GM12891 (cell line): Measurements from ENCODE around the gene POU2F1.

Experiments used
- DNase-seq: peaks from one replicate; pipeline ENCODE4 v3.0.0; 2011; ENCODE audit warnings: low spot score; ENCODE audit not compliant: insufficient read length
- FAIRE-seq: peaks from 2 replicates; lab custom pipeline; 2011; peaks lifted over from hg19 to GRCh38; lab: Jason Lieb, UNC
- PAX5 ChIP-seq: IDR thresholded peaks from 2 replicates; pipeline ENCODE4 v1.6.1; 2011; ENCODE audit warnings: low read length, moderate library complexity, mild to moderate bottlenecking; ENCODE audit not compliant: insufficient read depth, severe bottlenecking
- POLR2A ChIP-seq: IDR thresholded peaks from 2 replicates; pipeline ENCODE4 v1.6.1; 2011; ENCODE audit warnings: low read depth, low read length, control low read depth
- POLR2AphosphoS5 ChIP-seq: IDR thresholded peaks from 2 replicates; pipeline ENCODE4 v1.6.1; 2011; ENCODE audit warnings: low read depth, low read length, control low read depth
- POU2F2 ChIP-seq: IDR thresholded peaks from 2 replicates; pipeline ENCODE4 v1.6.1; 2011; ENCODE audit warnings: low read depth, mild to moderate bottlenecking, control low read depth, low read length, moderate library complexity
- SPI1 ChIP-seq: IDR thresholded peaks from 2 replicates; pipeline ENCODE4 v1.6.1; 2011; ENCODE audit warnings: low read depth, low read length, control low read depth
- TAF1 ChIP-seq: IDR thresholded peaks from 2 replicates; pipeline ENCODE4 v1.6.1; 2011; ENCODE audit warnings: low read depth, low read length, control low read depth

Gene POU2F1

DNA sequence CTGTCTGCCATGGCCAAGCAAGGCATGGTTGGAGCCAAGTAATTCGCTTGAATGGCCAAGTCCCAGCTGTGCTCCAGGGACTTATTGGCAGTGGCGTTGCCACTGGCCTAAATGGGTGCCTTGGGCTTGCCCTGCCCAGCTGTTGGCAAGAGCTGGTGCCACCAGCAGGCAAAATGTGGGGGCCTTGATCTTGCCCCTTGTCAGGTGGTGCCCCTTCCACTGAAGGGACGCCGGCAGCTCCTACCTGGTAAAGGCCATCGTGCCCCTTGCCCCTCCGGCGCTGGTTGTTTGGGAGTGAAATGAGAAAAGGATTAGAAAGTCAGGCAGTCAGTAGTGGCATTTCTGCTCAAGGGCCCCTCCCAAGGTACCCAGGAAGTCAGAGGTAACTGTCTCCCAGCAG is 212.1 kb downstream of the POU2F1 start:
- DNase-seq = no peak
- no peak for FAIRE-seq
- no peak for TF ChIP-seq TAF1
- no peak for TF ChIP-seq SPI1
- no peak for TF ChIP-seq POU2F2
- no peak for TF ChIP-seq PAX5
- TF ChIP-seq POLR2A = no peak
- TF ChIP-seq POLR2AphosphoS5 = no peak

DNA sequence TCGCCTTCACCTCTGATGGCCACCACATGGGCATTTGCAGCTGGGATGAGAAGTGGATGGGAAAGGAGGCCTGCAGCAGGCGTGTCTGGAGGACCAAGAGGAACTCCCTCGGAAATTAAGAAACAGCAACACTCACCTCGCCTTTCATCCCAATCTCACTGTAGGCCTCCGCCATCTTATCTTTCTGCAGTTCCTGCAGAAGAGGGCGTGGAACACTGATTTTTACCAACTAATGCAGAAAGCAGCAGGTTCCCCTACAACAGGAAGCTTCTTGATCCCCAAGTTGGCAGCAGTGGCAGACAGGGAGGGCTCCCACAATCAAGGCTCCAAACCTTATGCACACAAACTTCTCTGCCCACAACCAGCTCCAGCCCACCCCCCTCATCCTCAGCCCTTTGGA is 213.2 kb downstream of the POU2F1 start:
- FAIRE-seq (no peak), DNase-seq (no peak)
- TF ChIP-seq TAF1 (no peak), POU2F2 (no peak), SPI1 (no peak), POLR2AphosphoS5 (no peak), POLR2A (no peak), PAX5 (no peak)

GRCh38 chr1:167434306-167434705 is 213.6 kb downstream of the POU2F1 start:
- TF ChIP-seq PAX5 (no peak), POU2F2 (no peak), SPI1 (no peak), TAF1 (no peak), POLR2AphosphoS5 (no peak), POLR2A (no peak)
- DNase-seq = no peak
- FAIRE-seq = no peak

- TF ChIP-seq TAF1 (no peak), POLR2A (no peak), POLR2AphosphoS5 (no peak), PAX5 (no peak), SPI1 (no peak), POU2F2 (no peak)
- FAIRE-seq = no peak
- no peak for DNase-seq
These were observed 214.8 kb downstream of the POU2F1 start for GRCh38 chr1:167435484-167435883.

GRCh38 chr1:167438171-167439138 is 217.8 kb downstream of the POU2F1 start:
- DNase-seq (no peak), FAIRE-seq (no peak)
- no peak for TF ChIP-seq PAX5
- no peak for TF ChIP-seq POLR2A
- TF ChIP-seq POLR2AphosphoS5 = no peak
- no peak for TF ChIP-seq TAF1
- no peak for TF ChIP-seq POU2F2
- no peak for TF ChIP-seq SPI1

DNA sequence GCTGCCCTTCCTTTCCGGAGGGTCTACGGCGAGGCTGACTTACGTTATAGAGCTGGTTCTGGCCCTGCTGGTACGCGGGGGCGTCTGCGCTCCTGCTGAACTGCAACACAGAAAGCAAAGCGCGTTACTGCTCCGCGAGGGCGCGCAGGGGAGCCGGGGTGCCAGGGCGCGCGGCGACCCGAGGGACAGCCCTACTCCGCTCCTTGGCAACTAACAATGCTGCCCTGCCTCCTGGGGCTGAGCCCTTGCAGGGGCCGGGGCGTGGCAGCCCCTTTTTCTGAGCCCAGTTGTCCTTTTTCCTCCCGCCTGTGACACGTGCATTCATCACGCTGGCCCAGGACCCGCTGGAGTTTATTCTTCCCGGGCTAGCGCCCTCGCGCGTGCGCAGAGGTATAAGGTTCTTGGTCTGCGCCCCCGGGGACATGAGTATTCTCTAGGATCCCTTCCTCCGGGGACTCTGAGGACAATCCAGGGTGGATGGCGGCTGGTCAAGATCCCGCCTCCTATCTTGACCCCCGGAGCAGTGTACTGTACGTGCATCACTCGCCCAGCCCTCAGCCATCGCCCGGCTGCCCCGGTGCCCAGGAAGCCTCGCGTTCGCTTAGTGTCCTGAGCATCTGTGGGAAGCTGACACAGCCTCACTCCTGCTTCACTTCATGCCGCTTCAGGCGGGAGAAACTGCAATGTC is 218.8 kb downstream of the POU2F1 start:
- TF ChIP-seq TAF1 = no peak
- TF ChIP-seq POU2F2 = no peak
- no peak for TF ChIP-seq SPI1
- no peak for TF ChIP-seq POLR2AphosphoS5
- FAIRE-seq (no peak), DNase-seq (no peak)

DNA sequence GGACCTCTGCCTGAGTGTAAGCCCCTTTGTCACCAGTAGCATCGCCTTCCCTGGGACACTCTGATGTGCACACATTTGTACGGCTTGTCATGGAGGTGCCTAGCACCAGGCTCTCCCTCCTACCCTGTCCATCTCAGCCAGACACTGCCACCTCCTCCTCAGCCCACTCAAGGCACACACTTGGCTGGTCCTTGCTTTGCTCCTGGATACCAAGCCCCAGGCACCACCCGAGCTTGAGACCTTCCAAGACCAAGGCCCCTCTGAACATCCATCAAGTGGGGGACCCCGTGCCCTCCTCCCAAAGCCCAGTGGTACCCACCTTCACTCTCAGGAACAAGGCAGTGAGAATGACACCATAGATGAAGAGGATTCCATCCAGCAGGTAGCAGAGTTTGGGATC is 219.7 kb downstream of the POU2F1 start:
- TF ChIP-seq TAF1 = no peak
- TF ChIP-seq POU2F2 = no peak
- TF ChIP-seq PAX5 = no peak
- TF ChIP-seq SPI1 = no peak
- no peak for TF ChIP-seq POLR2A
- TF ChIP-seq POLR2AphosphoS5 = no peak
- DNase-seq (no peak), FAIRE-seq (no peak)

DNA sequence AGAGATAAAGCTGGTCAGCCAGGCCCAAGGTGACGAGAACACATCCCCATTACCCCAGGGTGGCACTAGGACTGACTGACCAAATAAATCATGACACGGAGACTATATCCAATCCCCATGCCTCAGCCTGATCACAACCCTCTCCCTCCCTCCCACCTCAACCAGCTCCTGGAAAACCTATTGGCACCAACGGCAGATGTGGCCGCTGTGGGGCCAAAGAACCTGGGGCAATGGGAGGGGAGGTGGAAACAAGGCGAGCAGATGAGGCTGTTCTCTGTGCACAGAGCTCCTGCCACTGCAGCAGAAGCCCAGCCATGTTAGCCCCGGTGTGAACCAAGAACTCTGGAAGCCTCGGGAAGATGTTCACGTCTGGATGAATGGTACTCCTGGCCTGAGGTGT is 220.1 kb downstream of the POU2F1 start:
- TF ChIP-seq POLR2AphosphoS5 (no peak), POU2F2 (no peak), SPI1 (no peak), POLR2A (no peak), PAX5 (no peak), TAF1 (no peak)
- FAIRE-seq = no peak

DNA sequence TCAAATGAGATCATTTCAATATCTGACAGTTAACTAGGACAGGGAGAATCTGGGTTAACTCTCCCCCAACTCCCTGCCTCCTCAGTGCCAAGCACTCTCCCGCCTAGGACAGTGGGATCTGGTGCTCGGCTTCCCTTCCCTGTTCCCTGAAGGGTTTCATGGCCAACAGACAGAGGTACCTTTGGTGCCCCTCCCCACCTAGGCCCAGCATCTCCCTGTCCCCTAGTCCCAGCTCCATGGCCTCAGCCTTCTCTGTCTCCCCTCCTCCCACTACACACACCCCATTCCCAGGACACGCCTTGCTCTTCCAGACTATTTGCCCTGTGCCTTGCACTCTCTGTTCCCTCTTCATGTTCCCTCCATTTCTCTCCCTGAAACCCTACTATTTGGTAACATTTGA is 220.5 kb downstream of the POU2F1 start:
- DNase-seq (no peak), FAIRE-seq (no peak)
- TF ChIP-seq PAX5 = no peak
- TF ChIP-seq SPI1 = no peak
- TF ChIP-seq POLR2A = no peak
- no peak for TF ChIP-seq POU2F2
- no peak for TF ChIP-seq TAF1
- TF ChIP-seq POLR2AphosphoS5 = no peak

More for the DNA sequence above, 220.1 kb downstream of the POU2F1 start:
- no peak for DNase-seq
